Vagina (tissue), 2 donors: ENCODE results near the gene IQGAP2. TPM values are rescaled to one million over a fixed set of nuclear protein-coding genes. Genes with fewer than 3 reads are reported as not detected.

Experiments used
- DNase-seq, 2 donors: peaks; one replicate each; pipeline ENCODE4 v3.0.0-alpha.2; 2017; ENCODE audit errors: extremely low spot score in 2 of 2
- H3K27ac ChIP-seq: fragments of 200-600 bp; sonication (generic); one replicate; pipeline ENCODE4 v1.5.1; 2019
- H3K27me3 ChIP-seq: fragments of 200-600 bp; sonication (generic); one replicate; pipeline ENCODE4 v1.5.1; 2019
- H3K36me3 ChIP-seq, 2 donors: fragments of 200-600 bp; sonication (generic); one replicate each; pipeline ENCODE4 v1.5.1; 2017 to 2019
- H3K4me1 ChIP-seq: fragments of 200-600 bp; sonication (generic); one replicate; pipeline ENCODE4 v1.5.1; 2019
- H3K4me3 ChIP-seq, 2 donors: fragments of 200-600 bp; sonication (generic); 1 replicate in 1 of 2; 2 replicates in 1 of 2; pipeline ENCODE4 v1.5.1; 2016 to 2019
- H3K9me3 ChIP-seq: fragments of 200-600 bp; sonication (generic); one replicate; pipeline ENCODE4 v1.5.1; 2019
- CTCF ChIP-seq, 3 experiments: fragments of 450-650 bp in 2 of 3; fragments of 200-600 bp in 1 of 3; sonication (generic) in 1 of 3; IDR thresholded peaks; one replicate each; pipeline ENCODE4 v1.5.1; 2017 to 2019; ENCODE audit warnings: antibody characterized with exemption in 3 of 3, mild to moderate bottlenecking in 2 of 3, moderate library complexity in 2 of 3
- POLR2A ChIP-seq, 2 donors: fragments of 450-650 bp; IDR thresholded peaks; one replicate each; pipeline ENCODE4 v1.6.1; 2017; ENCODE audit warnings: antibody characterized with exemption in 2 of 2, mild to moderate bottlenecking in 2 of 2, moderate library complexity in 2 of 2
- POLR2AphosphoS5 ChIP-seq, 2 donors: sonication (generic); formaldehyde crosslinking; IDR thresholded peaks; one replicate each; pipeline ENCODE4 v1.9.0; 2017; ENCODE audit warnings: antibody characterized with exemption in 2 of 2, mild to moderate bottlenecking in 2 of 2, low read depth in 1 of 2; ENCODE audit not compliant: insufficient read depth in 1 of 2
- intact Hi-C: fragments of 100-400 bp; cut with DNase I; formaldehyde crosslinking; loops from one replicate; pipeline ENCODE4 v1.15.1; 2023
- total RNA-seq: library from RNA; depleted of rRNA; stranded (reverse); fragments of >200 nt; gene quantifications from one replicate; pipeline ENCODE4 v1.2.3, GENCODE V29; 2016

IQGAP2 gene
- total RNA-seq, 1 donor from 2014 or later, result 8.6 TPM

- Histone ChIP-seq H3K27ac (no peak overlapping the region), H3K4me1 (no peaks in the 10 kb centered on the region), H3K36me3 (no peaks in the 10 kb centered on the region), H3K4me3 (no peak overlapping the region), H3K9me3 (no peaks in the 10 kb centered on the region), H3K27me3 (no peaks in the 10 kb centered on the region)
- TF ChIP-seq CTCF (IDR thresholded peaks at IDR 0.05), result no peak
- no peak for TF ChIP-seq POLR2A (IDR thresholded peaks at IDR 0.05)
- TF ChIP-seq POLR2AphosphoS5 (IDR thresholded peaks at IDR 0.05; ENCODE audit: insufficient read depth in 1 of 2, low read depth in 1 of 2), result no peak
- intact Hi-C loops, result no loop called here
- no peak for DNase-seq
Observed at GRCh38 chr5:76457674-76458485, 54.8 kb downstream of the IQGAP2 start.

- Histone ChIP-seq H3K27ac (no peak overlapping the region), H3K9me3 (no peaks in the 10 kb centered on the region), H3K27me3 (no peaks in the 10 kb centered on the region), H3K36me3 (no peaks in the 10 kb centered on the region), H3K4me1 (no peaks in the 10 kb centered on the region), H3K4me3 (no peak overlapping the region)
- intact Hi-C loops, result no loop called here
- no peak for TF ChIP-seq CTCF (IDR thresholded peaks at IDR 0.05)
- TF ChIP-seq POLR2A (IDR thresholded peaks at IDR 0.05), result no peak
- TF ChIP-seq POLR2AphosphoS5 (IDR thresholded peaks at IDR 0.05; ENCODE audit: insufficient read depth in 1 of 2, low read depth in 1 of 2), result no peak
- DNase-seq, result no peak
Observed at GRCh38 chr5:76458486-76458830, 55.4 kb downstream of the IQGAP2 start.

DNA sequence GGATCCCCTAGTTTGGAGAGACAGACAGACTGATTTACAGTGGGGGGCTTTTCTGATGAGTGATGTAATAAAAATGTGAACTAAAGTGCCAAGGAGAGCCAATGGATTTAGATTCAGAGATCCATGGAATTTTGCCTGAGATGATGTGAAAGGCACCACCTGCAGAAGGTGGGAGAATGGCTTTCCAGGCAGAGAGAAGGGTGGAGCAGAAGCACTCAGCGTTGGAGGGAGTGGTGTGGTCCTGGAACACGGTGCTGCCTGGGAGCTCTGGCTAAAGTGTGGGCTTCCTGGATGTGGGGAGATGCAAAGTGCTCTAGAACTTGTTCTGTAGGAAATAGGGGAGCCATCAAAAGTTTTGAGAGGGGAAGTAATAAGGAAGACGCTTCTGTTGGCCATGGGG is 57.0 kb downstream of the IQGAP2 start:
- Histone ChIP-seq H3K4me3 (no peak overlapping the region), H3K36me3 (no peaks in the 10 kb centered on the region), H3K27me3 (no peaks in the 10 kb centered on the region), H3K9me3 (no peaks in the 10 kb centered on the region), H3K4me1 (no peaks in the 10 kb centered on the region), H3K27ac (no peak overlapping the region)
- intact Hi-C loops, result no loop called here
- DNase-seq, result no peak
- no peak for TF ChIP-seq CTCF (IDR thresholded peaks at IDR 0.05)
- TF ChIP-seq POLR2AphosphoS5 (IDR thresholded peaks at IDR 0.05; ENCODE audit: insufficient read depth in 1 of 2, low read depth in 1 of 2), result no peak
- TF ChIP-seq POLR2A (IDR thresholded peaks at IDR 0.05), result no peak

GRCh38 chr5:76462097-76462667 is 59.1 kb downstream of the IQGAP2 start:
- TF ChIP-seq POLR2AphosphoS5 (IDR thresholded peaks at IDR 0.05; ENCODE audit: insufficient read depth in 1 of 2, low read depth in 1 of 2), result no peak
- no peak for TF ChIP-seq CTCF (IDR thresholded peaks at IDR 0.05)
- TF ChIP-seq POLR2A (IDR thresholded peaks at IDR 0.05), result no peak
- intact Hi-C loops, result no loop called here
- no peaks in the 10 kb centered on the region for H3K4me1 ChIP-seq
- H3K27me3 ChIP-seq, result no peaks in the 10 kb centered on the region
- no peaks in the 10 kb centered on the region for H3K9me3 ChIP-seq
- no peak overlapping the region for H3K4me3 ChIP-seq
- no peak for DNase-seq
- H3K27ac ChIP-seq, result no peak overlapping the region
- H3K36me3 ChIP-seq, result no peaks in the 10 kb centered on the region

GRCh38 chr5:76467216-76467615 is 64.1 kb downstream of the IQGAP2 start:
- no peak overlapping the region for H3K4me3 ChIP-seq
- H3K27me3 ChIP-seq, result no peaks in the 10 kb centered on the region
- TF ChIP-seq POLR2AphosphoS5 (IDR thresholded peaks at IDR 0.05; ENCODE audit: insufficient read depth in 1 of 2, low read depth in 1 of 2), result no peak
- TF ChIP-seq CTCF (IDR thresholded peaks at IDR 0.05), result no peak
- no peak for TF ChIP-seq POLR2A (IDR thresholded peaks at IDR 0.05)
- no peaks in the 10 kb centered on the region for H3K36me3 ChIP-seq
- H3K4me1 ChIP-seq, result no peaks in the 10 kb centered on the region
- no peak for DNase-seq
- intact Hi-C loops, result no loop called here
- H3K27ac ChIP-seq, result no peak overlapping the region
- H3K9me3 ChIP-seq, result no peaks in the 10 kb centered on the region
